GOT3 (cell line): ENCODE results near the gene PRDM2.

Experiments used
- DNase-seq: peaks from one replicate; lab custom pipeline; 2025; ENCODE audit warnings: mixed read lengths; lab: John Stamatoyannopoulos, UW

The PRDM2 gene

GRCh38 chr1:13838236-13838635 is 138.2 kb downstream of the PRDM2 start:
- no peak for DNase-seq

DNA sequence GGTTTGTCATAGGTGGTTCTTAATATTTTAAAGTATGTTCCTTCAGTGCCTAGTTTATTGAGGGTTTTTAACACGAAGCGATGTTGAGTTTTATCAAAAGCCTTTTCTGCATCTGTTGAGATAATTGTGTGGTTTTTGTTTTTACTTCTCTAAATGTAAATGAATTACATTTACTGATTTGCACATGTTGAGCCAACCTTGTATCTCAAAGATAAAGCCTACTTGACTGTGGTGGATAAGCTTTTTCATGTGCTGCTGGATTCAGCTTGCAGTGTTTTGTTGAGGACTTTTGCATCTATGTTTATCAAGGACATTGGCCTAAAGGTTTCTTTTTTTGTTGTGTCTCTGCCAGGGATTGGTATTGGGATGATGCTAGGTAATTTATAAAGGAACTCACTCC is 142.5 kb downstream of the PRDM2 start:
- no peak for DNase-seq

DNA sequence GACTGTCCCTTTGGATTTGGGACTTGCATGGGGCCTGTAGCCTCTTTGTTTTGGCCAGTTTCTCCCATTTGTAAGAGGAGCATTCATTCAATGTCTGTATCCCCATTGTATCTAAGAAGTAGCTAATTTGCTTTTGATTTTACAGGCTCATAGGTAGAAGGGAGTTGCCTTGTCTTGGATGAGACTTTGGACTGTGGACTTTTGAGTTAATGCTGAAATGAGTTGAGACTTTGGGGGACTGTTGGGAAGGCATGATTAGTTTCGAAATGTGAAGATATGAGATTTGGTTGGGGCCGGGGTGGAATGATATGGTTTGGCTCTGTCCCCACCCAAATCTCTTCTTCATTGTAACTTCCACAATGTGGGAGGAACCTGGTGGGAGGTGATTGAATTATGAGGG is 151.7 kb downstream of the PRDM2 start:
- DNase-seq, result no peak

- DNase-seq, result no peak
Measured at GRCh38 chr1:13855554-13855953, 155.6 kb downstream of the PRDM2 start.

DNA sequence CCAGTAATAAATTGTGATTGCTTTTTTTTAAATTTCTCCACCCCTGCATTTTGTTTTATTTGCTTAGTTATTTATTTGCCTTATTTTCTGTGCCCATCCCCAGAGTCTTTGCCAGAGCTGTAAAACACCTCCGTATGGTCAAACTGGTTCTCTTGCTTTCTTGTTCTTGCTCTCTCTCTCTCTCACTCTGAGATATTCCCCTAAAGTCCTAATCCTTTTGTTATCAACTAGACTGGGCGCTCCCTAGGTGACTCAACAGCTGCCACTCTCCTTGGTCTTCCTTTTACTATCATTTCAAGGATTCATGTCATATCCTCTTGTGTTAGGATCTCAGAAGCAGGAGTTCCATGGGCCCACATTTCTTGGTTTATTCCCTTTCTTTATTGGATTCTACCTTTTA is 160.0 kb downstream of the PRDM2 start:
- no peak for DNase-seq

- peak; percentile 5 for DNase-seq
Measured at GRCh38 chr1:13864760-13865159, 164.8 kb downstream of the PRDM2 start.

DNA sequence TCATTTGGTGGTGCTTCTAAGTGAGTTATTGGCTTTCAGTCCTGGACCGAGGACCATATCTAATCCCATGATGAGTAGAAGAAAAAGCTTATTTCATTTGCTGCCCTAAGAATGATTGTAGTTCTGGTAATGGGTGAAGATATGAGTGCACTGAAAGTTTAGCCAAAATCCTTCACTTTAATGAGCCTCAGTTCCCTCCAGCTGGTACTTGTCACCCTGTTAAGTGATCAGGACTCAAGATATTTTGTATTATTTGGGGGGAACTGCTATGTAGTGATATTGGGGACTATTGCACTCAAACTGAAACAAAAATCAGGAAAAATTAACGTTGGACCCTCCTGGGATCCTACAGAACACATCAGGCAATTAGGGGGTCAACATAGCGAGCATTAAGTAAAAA is 165.9 kb downstream of the PRDM2 start:
- DNase-seq, result no peak

- no peak for DNase-seq
Measured at GRCh38 chr1:13867603-13868002, 167.6 kb downstream of the PRDM2 start.

DNA sequence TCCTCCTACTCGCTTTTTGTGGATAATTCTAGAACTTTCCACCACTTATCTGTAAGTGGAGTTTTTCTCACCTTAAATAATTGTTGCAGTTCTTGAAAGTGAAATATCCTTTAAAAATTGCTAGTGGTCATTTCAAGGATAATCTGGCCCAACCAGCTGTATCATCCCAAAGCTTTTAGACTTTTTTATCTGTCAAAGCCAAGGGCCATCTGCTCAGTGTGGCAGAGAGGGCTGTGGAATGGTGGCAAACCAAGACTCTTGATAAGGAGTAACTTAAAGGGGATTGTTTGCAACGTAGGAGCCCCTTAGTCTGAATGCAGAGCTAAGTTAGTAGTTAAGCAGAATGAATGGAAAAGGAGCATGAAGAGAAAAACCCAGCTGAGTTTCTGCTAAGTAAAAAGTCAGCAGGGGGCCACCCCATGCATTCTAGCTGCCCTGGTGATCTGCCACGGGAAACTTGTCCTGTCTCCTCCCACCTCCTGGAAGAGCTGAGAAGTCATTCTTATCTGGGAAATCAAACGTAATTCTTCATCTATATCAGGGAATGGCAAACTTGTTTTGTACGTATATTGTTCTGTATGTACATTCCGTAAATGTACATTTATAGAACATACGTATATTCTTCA is 169.3 kb downstream of the PRDM2 start:
- DNase-seq, result no peak

- DNase-seq, result no peak
Measured at GRCh38 chr1:13871413-13871812, 171.4 kb downstream of the PRDM2 start.

GRCh38 chr1:13871886-13872285 is 171.9 kb downstream of the PRDM2 start:
- no peak for DNase-seq

GRCh38 chr1:13873032-13873431 is 173.0 kb downstream of the PRDM2 start:
- DNase-seq, result no peak
